Measurements from ENCODE around the gene CSHL1. TPM values are rescaled to one million over a fixed set of nuclear protein-coding genes. Genes with fewer than 3 reads are reported as not detected.
A peak's percentile ranks its signal among the peaks of the same experiment; 100 is the strongest.

CSHL1 gene
- total and polyA plus RNA-seq, 2 donors (not counting 1 experiment from before 2014, with no cell fraction given), result not detected

DNA sequence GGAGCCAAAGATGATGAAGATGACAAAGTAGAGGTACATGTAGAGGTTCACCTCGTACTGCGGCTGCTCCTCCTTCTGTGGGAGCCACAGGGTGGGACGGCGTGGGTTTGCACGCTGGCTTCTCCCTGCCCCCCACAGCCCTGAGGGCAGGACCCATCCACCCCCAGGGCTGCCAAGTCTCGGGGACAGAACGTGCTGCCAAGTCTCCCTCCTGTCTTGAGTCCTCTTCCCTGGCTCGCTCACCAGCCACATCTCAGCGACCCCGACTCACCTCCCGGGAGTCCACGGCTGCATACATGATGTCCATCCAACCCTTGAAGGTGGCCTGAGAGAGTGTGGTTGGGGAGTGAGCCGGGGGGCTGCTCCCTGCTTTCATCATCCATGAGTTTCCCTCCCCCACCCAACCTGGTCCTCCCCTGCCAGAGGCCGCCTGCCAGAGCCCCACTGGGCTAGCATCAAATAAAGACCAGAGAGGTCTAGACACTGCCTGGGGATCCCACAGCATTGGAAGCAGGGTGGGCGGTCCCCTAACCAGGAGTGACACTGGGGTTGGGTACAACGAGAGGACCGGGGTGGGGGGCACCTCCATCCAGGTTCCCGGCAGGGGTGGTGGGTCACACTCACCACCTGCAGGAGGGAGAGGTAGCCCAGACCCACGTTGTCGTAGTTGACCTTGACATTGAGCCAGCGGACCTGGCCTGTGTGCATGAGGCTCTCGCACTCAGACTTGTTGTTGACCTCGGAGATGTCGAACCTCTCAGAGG is 33.9 kb upstream of the CSHL1 start:
- H3K27ac ChIP-seq (ENCODE audit: low read length in 2 of 2), result peak overlapping the region; percentile 72 to 84
- CTCF ChIA-PET, result interaction anchor here (0.9 to 3.4 kb wide), 12 partner anchors 12 to 201 kb away, joined by 3 to 834 read pairs (median 16); partner anchors contain the start of genes CD79B, CSHL1, GH1 and ICAM2

More for the DNA sequence above, 33.9 kb upstream of the CSHL1 start:
- H3K4me2 ChIP-seq (replicated peaks; ENCODE audit: low read depth, low read length, poor library complexity, severe bottlenecking), result peak overlapping the region; percentile 93
- no peak for DNase-seq
- H2AFZ ChIP-seq (ENCODE audit: insufficient read depth, low read depth, low read length, poor library complexity, severe bottlenecking), result no peak overlapping the region
- H3K27me3 ChIP-seq (replicated peaks in 1 of 4; ENCODE audit: control extremely low read depth in 1 of 4, control insufficient read depth in 3 of 4, insufficient read depth in 4 of 4, low read length in 3 of 4), result no peaks in the 10 kb centered on the region
- no peaks in the 10 kb centered on the region for H3K27me3 Mint-ChIP-seq
- H3K4me1 ChIP-seq (ENCODE audit: control insufficient read depth in 2 of 2, insufficient read depth in 2 of 2, low read length in 2 of 2), result peaks cover 26 to 54% of the 10 kb centered on the region in 2 donors
- intact Hi-C loops (cut with micrococcal nuclease), result no loop called here
- H3K4me3 Mint-ChIP-seq, result peak overlapping the region; percentile 89
- H4K20me1 ChIP-seq (ENCODE audit: control insufficient read depth, insufficient read depth, low read length, poor library complexity, severe bottlenecking), result no peaks in the 10 kb centered on the region
- POLR2A ChIA-PET, result interaction anchor here (1.7 to 3.0 kb wide), 3 partner anchors 7 to 24 kb away, joined by 21 to 360 read pairs (median 160); partner anchors contain the start of genes CD79B and GH1
- H3K9ac ChIP-seq (ENCODE audit: low read length), result no peak overlapping the region
- H3K9me3 ChIP-seq (ENCODE audit: control extremely low read depth in 1 of 3, control insufficient read depth in 2 of 3, insufficient read depth in 1 of 3, low read length in 2 of 3), result peaks cover 0 to 11% (median 0%) of the 10 kb centered on the region in 3 donors
- 88% methylated on average over 14 of the region's 24 CpGs for WGBS (ENCODE audit: insufficient coverage)
- H3K9me3 Mint-ChIP-seq (ENCODE audit: insufficient read depth), result no peaks in the 10 kb centered on the region
- peaks cover 46% of the 10 kb centered on the region for H3K4me1 Mint-ChIP-seq
- peak overlapping the region; percentile 99 for H3K27ac Mint-ChIP-seq
- peaks cover 26% of the 10 kb centered on the region for H3K79me2 ChIP-seq (ENCODE audit: control insufficient read depth, insufficient read depth, low read length)
- no peak for ATAC-seq (ENCODE audit: low read depth)
- H3K4me3 ChIP-seq (ENCODE audit: control extremely low read depth in 1 of 5, extremely low read depth in 1 of 5, insufficient read depth in 1 of 5, low read depth in 2 of 5, low read length in 4 of 5), result no peak overlapping the region
- H3K36me3 ChIP-seq (replicated peaks in 1 of 2; ENCODE audit: control extremely low read depth in 1 of 2, control insufficient read depth in 1 of 2, extremely low read depth in 1 of 2, insufficient read depth in 2 of 2, low read length in 1 of 2), result no peaks in the 10 kb centered on the region
- TF ChIP-seq, protein P1, sequence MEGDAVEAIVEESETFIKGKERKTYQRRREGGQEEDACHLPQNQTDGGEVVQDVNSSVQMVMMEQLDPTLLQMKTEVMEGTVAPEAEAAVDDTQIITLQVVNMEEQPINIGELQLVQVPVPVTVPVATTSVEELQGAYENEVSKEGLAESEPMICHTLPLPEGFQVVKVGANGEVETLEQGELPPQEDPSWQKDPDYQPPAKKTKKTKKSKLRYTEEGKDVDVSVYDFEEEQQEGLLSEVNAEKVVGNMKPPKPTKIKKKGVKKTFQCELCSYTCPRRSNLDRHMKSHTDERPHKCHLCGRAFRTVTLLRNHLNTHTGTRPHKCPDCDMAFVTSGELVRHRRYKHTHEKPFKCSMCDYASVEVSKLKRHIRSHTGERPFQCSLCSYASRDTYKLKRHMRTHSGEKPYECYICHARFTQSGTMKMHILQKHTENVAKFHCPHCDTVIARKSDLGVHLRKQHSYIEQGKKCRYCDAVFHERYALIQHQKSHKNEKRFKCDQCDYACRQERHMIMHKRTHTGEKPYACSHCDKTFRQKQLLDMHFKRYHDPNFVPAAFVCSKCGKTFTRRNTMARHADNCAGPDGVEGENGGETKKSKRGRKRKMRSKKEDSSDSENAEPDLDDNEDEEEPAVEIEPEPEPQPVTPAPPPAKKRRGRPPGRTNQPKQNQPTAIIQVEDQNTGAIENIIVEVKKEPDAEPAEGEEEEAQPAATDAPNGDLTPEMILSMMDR (IDR thresholded peaks at IDR 0.05), result no peak
- TF ChIP-seq EZH2 (IDR thresholded peaks at IDR 0.05; ENCODE audit: borderline replicate concordance, insufficient read depth, low read depth, low read length, poor library complexity, severe bottlenecking), result no peak
